A673 (cell line): ENCODE data around the gene PPP1R17. TPM values are rescaled to one million over a fixed set of nuclear protein-coding genes. Genes with fewer than 3 reads are reported as not detected.

Experiments used
- BruUV-seq: library from RNA; stranded (reverse); fragments of 400-500 nt; replicated peaks from 2 replicates; lab custom pipeline; 2021; lab: Mats Ljungman, UMichigan
- CTCF ChIA-PET: fragments of 300-600 bp; sonication (Branson Sonifier 250); formaldehyde crosslinking; loops from one replicate; lab custom pipeline; 2022; ENCODE audit warnings: antibody characterized with exemption; lab: Charles Lee
- POLR2A ChIA-PET: fragments of 300-600 bp; sonication (Branson Sonifier 250); formaldehyde crosslinking; loops from one replicate; lab custom pipeline; 2022; ENCODE audit warnings: antibody characterized with exemption; ENCODE audit not compliant: low non-redundant PET; lab: Charles Lee
- DNase-seq: peaks from one replicate; pipeline ENCODE4 v3.0.0-alpha.2; 2015; ENCODE audit warnings: low spot score
- H3K27ac ChIP-seq: fragments of 200-600 bp; sonication (generic); 2 replicates; pipeline ENCODE4 v1.5.1; 2016; ENCODE audit warnings: mixed run types, low read depth, mild to moderate bottlenecking, mixed read lengths, antibody characterized with exemption, low read length; ENCODE audit not compliant: poor library complexity, severe bottlenecking
- H3K27me3 ChIP-seq: fragments of 200-600 bp; sonication (generic); replicated peaks from 2 replicates; pipeline ENCODE4 v1.6.1; 2017; ENCODE audit warnings: mixed run types, low read depth, mild to moderate bottlenecking, mixed read lengths, antibody characterized with exemption, low read length; ENCODE audit not compliant: insufficient read depth, poor library complexity
- H3K36me3 ChIP-seq: fragments of 200-600 bp; sonication (generic); 2 replicates; pipeline ENCODE4 v1.6.1; 2016; ENCODE audit warnings: mixed run types, mild to moderate bottlenecking, mixed read lengths, antibody characterized with exemption, low read length; ENCODE audit not compliant: insufficient read depth, poor library complexity, severe bottlenecking
- H3K4me1 ChIP-seq: fragments of 200-600 bp; sonication (generic); 2 replicates; pipeline ENCODE4 v1.6.1; 2017; ENCODE audit warnings: mixed run types, mild to moderate bottlenecking, mixed read lengths, antibody characterized with exemption, low read length; ENCODE audit not compliant: insufficient read depth, poor library complexity, severe bottlenecking
- H3K4me3 ChIP-seq: fragments of 200-600 bp; sonication (generic); 2 replicates; pipeline ENCODE4 v1.5.1; 2016; ENCODE audit warnings: low read depth, mixed run types, mild to moderate bottlenecking, mixed read lengths, low read length; ENCODE audit not compliant: poor library complexity, severe bottlenecking
- H3K9me3 ChIP-seq: fragments of 200-600 bp; sonication (generic); 2 replicates; pipeline ENCODE4 v1.6.1; 2016; ENCODE audit warnings: mixed run types, low read depth, mild to moderate bottlenecking, mixed read lengths, antibody characterized with exemption, low read length; ENCODE audit not compliant: poor library complexity, severe bottlenecking
- CTCF ChIP-seq: fragments of 300-800, 200-600 bp; sonication (generic); conservative IDR thresholded peaks from 2 replicates; pipeline ENCODE4 v1.5.1; 2017; ENCODE audit warnings: low read depth, mild to moderate bottlenecking, antibody characterized with exemption, low read length, moderate library complexity, mixed read lengths
- EZH2 ChIP-seq: fragments of 200-600 bp; sonication (generic); IDR thresholded peaks from 2 replicates; pipeline ENCODE4 v1.6.1; 2017; ENCODE audit warnings: borderline replicate concordance, low read depth, mild to moderate bottlenecking, mixed read lengths, antibody characterized with exemption, low read length; ENCODE audit not compliant: poor library complexity, severe bottlenecking
- intact Hi-C: fragments of 100-400 bp; cut with micrococcal nuclease; formaldehyde crosslinking; loops from one replicate; pipeline ENCODE4 v1.10.0; 2022; ENCODE audit not compliant: unreplicated experiment
- total RNA-seq: library from RNA; stranded (reverse); gene quantifications from 2 replicates; pipeline ENCODE4 v1.2.3, GENCODE V29; 2021

The PPP1R17 gene
- total RNA-seq, 1 experiment from 2014 or later, result not detected

- ChIA-PET POLR2A (no interaction called here), CTCF (interaction anchor here (0.6 to 0.7 kb wide), 2 partner anchors 370 to 429 kb away, joined by 5 read pairs; no protein-coding TSS in a partner anchor)
- intact Hi-C loops, result no loop called here
- BruUV-seq, result no TSS peak
- H3K27ac ChIP-seq, result no peak overlapping the region
- no peaks in the 10 kb centered on the region for H3K9me3 ChIP-seq
- no peaks in the 10 kb centered on the region for H3K36me3 ChIP-seq
- H3K4me1 ChIP-seq, result peaks cover 4% of the 10 kb centered on the region
- H3K4me3 ChIP-seq, result no peak overlapping the region
- no peaks in the 10 kb centered on the region for H3K27me3 ChIP-seq
- TF ChIP-seq CTCF, result no peak
- no peak for TF ChIP-seq EZH2
- peak; percentile 48 for DNase-seq
Measured at GRCh38 chr7:31734456-31734855, 47.4 kb downstream of the PPP1R17 start.

- ChIA-PET POLR2A (no interaction called here), CTCF (interaction anchor here (0.5 kb wide), 1 partner anchor 410 kb away, joined by 3 read pairs; no protein-coding TSS in a partner anchor)
- BruUV-seq, result no TSS peak
- no peaks in the 10 kb centered on the region for H3K9me3 ChIP-seq
- no peaks in the 10 kb centered on the region for H3K36me3 ChIP-seq
- TF ChIP-seq CTCF, result peak; percentile 91
- no peak for TF ChIP-seq EZH2
- peak; percentile 87 for DNase-seq
- peaks cover 4% of the 10 kb centered on the region for H3K4me1 ChIP-seq
- no peak overlapping the region for H3K27ac ChIP-seq
- no peaks in the 10 kb centered on the region for H3K27me3 ChIP-seq
- intact Hi-C loops, result loop anchor here (1.0 to 5.0 kb wide), 7 partner anchors 87 to 754 kb away; no protein-coding TSS in a partner anchor
- no peak overlapping the region for H3K4me3 ChIP-seq
Measured at GRCh38 chr7:31735991-31736982, 49.3 kb downstream of the PPP1R17 start.

GRCh38 chr7:31741852-31742251, 54.8 kb downstream of the PPP1R17 start:
- ChIA-PET CTCF (interaction anchor here (1.4 kb wide), 1 partner anchor 462 kb away, joined by 5 read pairs; no protein-coding TSS in a partner anchor), POLR2A (no interaction called here)
- intact Hi-C loops, result loop anchor here (5.0 kb wide), 1 partner anchor 605 kb away; no protein-coding TSS in a partner anchor
- BruUV-seq, result no TSS peak
- no peak overlapping the region for H3K27ac ChIP-seq
- TF ChIP-seq EZH2 (no peak), CTCF (no peak)
- no peaks in the 10 kb centered on the region for H3K9me3 ChIP-seq
- H3K27me3 ChIP-seq, result peaks cover 13% of the 10 kb centered on the region
- H3K4me3 ChIP-seq, result no peak overlapping the region
- no peak for DNase-seq
- H3K36me3 ChIP-seq, result no peaks in the 10 kb centered on the region
- H3K4me1 ChIP-seq, result no peaks in the 10 kb centered on the region
